Hepatocyte (in vitro differentiated cells): Measurements from ENCODE around the gene DUSP8.

Experiments used
- EZH2 ChIP-seq: fragments of 200-600 bp; sonication (generic); IDR thresholded peaks from 2 replicates; pipeline ENCODE4 v1.6.1; 2016; ENCODE audit warnings: antibody characterized with exemption, mild to moderate bottlenecking, borderline replicate concordance
- EZH2phosphoT487 ChIP-seq: fragments of 200-600 bp; sonication (generic); IDR thresholded peaks from one replicate; pipeline ENCODE4 v1.6.1; 2018; ENCODE audit warnings: antibody characterized with exemption, mild to moderate bottlenecking, low read depth, moderate library complexity; ENCODE audit not compliant: unreplicated experiment, severe bottlenecking
- TF ChIP-seq, protein P1 (sequence below): fragments of 200-600 bp; sonication (generic); IDR thresholded peaks from 2 replicates; pipeline ENCODE4 v1.5.1; 2016; ENCODE audit warnings: antibody characterized with exemption, mild to moderate bottlenecking; ENCODE audit not compliant: poor library complexity

DNA sequence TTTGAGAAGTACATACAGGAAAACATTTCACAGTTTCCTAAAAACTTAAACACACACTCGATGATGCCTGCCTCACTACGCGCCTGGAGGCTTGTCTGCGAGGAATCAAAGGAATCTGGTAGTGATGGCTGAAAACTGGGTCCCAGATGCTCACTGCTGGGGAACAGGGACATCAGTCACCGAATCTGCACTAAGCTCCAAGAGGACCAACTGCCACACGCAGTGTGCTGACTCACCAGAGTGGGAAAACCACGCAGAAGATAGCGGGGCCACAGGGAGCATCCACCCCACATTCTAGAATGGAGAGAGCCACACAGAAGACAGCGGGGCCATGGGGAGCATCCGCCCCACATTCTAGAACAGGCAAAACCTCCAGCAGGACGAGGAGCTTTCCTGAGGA lies 61.1 kb downstream of the DUSP8 start:
- TF ChIP-seq, protein P1, sequence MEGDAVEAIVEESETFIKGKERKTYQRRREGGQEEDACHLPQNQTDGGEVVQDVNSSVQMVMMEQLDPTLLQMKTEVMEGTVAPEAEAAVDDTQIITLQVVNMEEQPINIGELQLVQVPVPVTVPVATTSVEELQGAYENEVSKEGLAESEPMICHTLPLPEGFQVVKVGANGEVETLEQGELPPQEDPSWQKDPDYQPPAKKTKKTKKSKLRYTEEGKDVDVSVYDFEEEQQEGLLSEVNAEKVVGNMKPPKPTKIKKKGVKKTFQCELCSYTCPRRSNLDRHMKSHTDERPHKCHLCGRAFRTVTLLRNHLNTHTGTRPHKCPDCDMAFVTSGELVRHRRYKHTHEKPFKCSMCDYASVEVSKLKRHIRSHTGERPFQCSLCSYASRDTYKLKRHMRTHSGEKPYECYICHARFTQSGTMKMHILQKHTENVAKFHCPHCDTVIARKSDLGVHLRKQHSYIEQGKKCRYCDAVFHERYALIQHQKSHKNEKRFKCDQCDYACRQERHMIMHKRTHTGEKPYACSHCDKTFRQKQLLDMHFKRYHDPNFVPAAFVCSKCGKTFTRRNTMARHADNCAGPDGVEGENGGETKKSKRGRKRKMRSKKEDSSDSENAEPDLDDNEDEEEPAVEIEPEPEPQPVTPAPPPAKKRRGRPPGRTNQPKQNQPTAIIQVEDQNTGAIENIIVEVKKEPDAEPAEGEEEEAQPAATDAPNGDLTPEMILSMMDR = no peak
- TF ChIP-seq EZH2 = no peak
- no peak for TF ChIP-seq EZH2phosphoT487
